HEK293T (cell line): Measurements from ENCODE around the gene MMP11.

Source experiments
- ARNT ChIP-seq: fragments of 450-650 bp; IDR thresholded peaks from 2 replicates; pipeline ENCODE4 v1.6.1; 2017; ENCODE audit warnings: mild to moderate bottlenecking
- BHLHE40 ChIP-seq: fragments of 450-650 bp; IDR thresholded peaks from 2 replicates; pipeline ENCODE4 v1.6.1; 2016; ENCODE audit warnings: mild to moderate bottlenecking, moderate library complexity, borderline replicate concordance
- CTBP1 ChIP-seq: fragments of 450-650 bp; IDR thresholded peaks from 2 replicates; pipeline ENCODE4 v1.6.1; 2016; ENCODE audit warnings: borderline replicate concordance
- ELF4 ChIP-seq: fragments of 450-650 bp; IDR thresholded peaks from 2 replicates; pipeline ENCODE4 v1.6.1; 2017; ENCODE audit warnings: antibody characterized with exemption
- FOXA1 ChIP-seq: fragments of 450-650 bp; IDR thresholded peaks from 2 replicates; pipeline ENCODE4 v1.6.1; 2016; ENCODE audit warnings: mild to moderate bottlenecking
- FOXM1 ChIP-seq: fragments of 450-650 bp; IDR thresholded peaks from 2 replicates; pipeline ENCODE4 v1.6.1; 2017; ENCODE audit warnings: mild to moderate bottlenecking, borderline replicate concordance
- L3MBTL2 ChIP-seq: fragments of 450-650 bp; conservative IDR thresholded peaks from 2 replicates; pipeline ENCODE4 v1.6.1; 2016; ENCODE audit warnings: mild to moderate bottlenecking
- LEF1 ChIP-seq: fragments of 450-650 bp; IDR thresholded peaks from 2 replicates; pipeline ENCODE4 v1.6.1; 2017; ENCODE audit warnings: mild to moderate bottlenecking, borderline replicate concordance
- NFRKB ChIP-seq: fragments of 450-650 bp; IDR thresholded peaks from 2 replicates; pipeline ENCODE4 v1.6.1; 2016; ENCODE audit warnings: mild to moderate bottlenecking, moderate library complexity
- SP1 ChIP-seq: fragments of 450-650 bp; IDR thresholded peaks from 2 replicates; pipeline ENCODE4 v1.6.1; 2017
- SUZ12 ChIP-seq: fragments of 450-650 bp; IDR thresholded peaks from 2 replicates; pipeline ENCODE4 v1.6.1; 2016; ENCODE audit warnings: mild to moderate bottlenecking
- TARDBP ChIP-seq: fragments of 450-650 bp; IDR thresholded peaks from 2 replicates; pipeline ENCODE4 v1.6.1; 2016
- ZNF384 ChIP-seq: fragments of 450-650 bp; IDR thresholded peaks from 2 replicates; pipeline ENCODE4 v1.6.1; 2016

DNA sequence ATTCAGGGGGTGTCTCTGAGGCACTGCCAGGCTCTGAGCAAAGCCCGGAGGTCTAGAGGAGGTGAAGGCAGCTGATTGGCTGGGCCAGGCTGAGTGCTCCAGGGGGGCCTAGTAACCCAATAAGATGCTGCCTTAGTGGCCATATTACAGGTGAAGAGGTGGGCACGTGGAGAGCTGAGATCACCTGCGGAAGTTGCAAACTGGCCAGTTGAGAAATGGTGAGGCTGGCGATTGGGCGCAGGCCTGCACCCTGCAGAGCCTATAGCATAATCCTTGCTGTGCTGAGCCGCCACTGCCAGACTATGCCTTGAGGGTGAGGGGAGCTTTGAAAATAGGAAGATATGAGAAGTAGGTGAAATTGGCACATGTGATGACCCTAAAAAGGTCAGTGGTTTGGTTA is 44.5 kb downstream of the MMP11 start:
- no peak for TF ChIP-seq SUZ12
- TF ChIP-seq NFRKB = no peak
- no peak for TF ChIP-seq CTBP1
- TF ChIP-seq ARNT = no peak
- no peak for TF ChIP-seq L3MBTL2
- no peak for TF ChIP-seq ZNF384
- TF ChIP-seq LEF1 = no peak
- no peak for TF ChIP-seq ELF4
- TF ChIP-seq SP1 = no peak
- no peak for TF ChIP-seq FOXM1
- TF ChIP-seq BHLHE40 = no peak
- TF ChIP-seq TARDBP = no peak
- TF ChIP-seq FOXA1 = no peak
